IgD-negative memory B cell (primary cell): ENCODE data around the gene PACSIN2. TPM values are rescaled to one million over a fixed set of nuclear protein-coding genes. Genes with fewer than 3 reads are reported as not detected.

Experiments used
- H3K27ac Mint-ChIP-seq, 3 donors: one replicate each; pipeline ENCODE4 v1.8.0; 2020 to 2022; ENCODE audit warnings: mild to moderate bottlenecking in 3 of 3, mixed read lengths in 3 of 3, moderate library complexity in 1 of 3
- H3K27me3 Mint-ChIP-seq: one replicate; pipeline ENCODE4 v1.8.0; 2021; ENCODE audit warnings: mixed read lengths
- H3K36me3 Mint-ChIP-seq: one replicate; pipeline ENCODE4 v1.8.0; 2020; ENCODE audit warnings: mild to moderate bottlenecking, mixed read lengths
- H3K4me1 Mint-ChIP-seq, 3 donors: one replicate each; pipeline ENCODE4 v1.8.0; 2020 to 2022; ENCODE audit warnings: mixed read lengths in 3 of 3, mild to moderate bottlenecking in 1 of 3
- H3K4me3 Mint-ChIP-seq, 4 donors: one replicate each; pipeline ENCODE4 v1.8.0; 2020 to 2022; ENCODE audit warnings: mild to moderate bottlenecking in 4 of 4, mixed read lengths in 4 of 4, moderate library complexity in 3 of 4
- H3K9me3 Mint-ChIP-seq, 3 donors: one replicate each; pipeline ENCODE4 v1.8.0; 2020 to 2021; ENCODE audit warnings: mixed read lengths in 3 of 3, mild to moderate bottlenecking in 1 of 3
- polyA plus RNA-seq: library from polyadenylated mRNA; unstranded; fragments of 300-500 nt; fragmentation: Illumina TruSeq; gene quantifications from one replicate; pipeline ENCODE4 v1.2.3, GENCODE V29; 2021

Gene PACSIN2
- polyA plus RNA-seq, 1 donor from 2014 or later = 31.5 TPM

DNA sequence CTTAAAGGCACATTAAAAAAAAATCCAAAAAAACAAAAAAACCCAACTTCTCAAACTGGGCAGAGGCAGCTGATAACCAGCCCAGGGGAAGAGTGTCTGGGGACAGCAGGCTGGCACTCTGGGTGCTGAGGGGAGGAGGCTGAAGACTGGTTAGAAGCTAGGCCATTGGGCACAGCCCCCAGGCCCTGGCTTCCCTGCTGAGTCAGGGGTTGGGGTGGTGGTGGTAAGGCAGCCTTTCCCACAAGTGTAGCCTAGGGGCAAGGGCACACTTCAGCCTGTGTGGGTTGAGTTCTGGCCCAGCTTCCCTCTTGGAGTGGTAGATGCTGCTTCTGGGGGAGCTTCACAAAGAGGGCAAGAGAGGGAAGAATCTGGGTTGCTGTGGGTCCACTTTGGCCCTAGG, 141.6 kb downstream of the PACSIN2 start:
- peak overlapping the region in 2 of 3 donors; percentile 35 to 53 for H3K27ac Mint-ChIP-seq
- peaks cover 0 to 2% (median 0%) of the 10 kb centered on the region in 3 donors for H3K4me1 Mint-ChIP-seq
- H3K4me3 Mint-ChIP-seq = no peak overlapping the region
- no peaks in the 10 kb centered on the region for H3K9me3 Mint-ChIP-seq
- no peaks in the 10 kb centered on the region for H3K27me3 Mint-ChIP-seq
- no peaks in the 10 kb centered on the region for H3K36me3 Mint-ChIP-seq

DNA sequence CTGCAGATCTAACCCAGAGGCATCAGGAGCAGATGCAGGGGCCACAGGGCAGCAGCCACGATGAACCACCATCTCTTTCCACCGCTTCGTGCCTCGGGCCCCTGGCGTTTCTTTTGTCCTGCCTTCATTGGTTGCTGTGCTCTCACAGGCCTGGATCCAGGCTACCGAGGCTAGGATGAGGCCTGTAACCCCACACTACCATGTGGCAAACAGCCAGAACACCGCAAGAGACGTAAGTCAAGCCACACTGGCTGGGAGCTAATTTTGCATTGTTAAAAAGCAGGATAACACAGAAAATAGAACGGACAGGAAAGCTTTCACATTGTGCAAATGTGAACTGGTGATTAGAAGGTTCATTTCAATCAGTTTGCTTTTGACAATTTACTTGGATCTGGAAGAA, 142.1 kb downstream of the PACSIN2 start:
- peaks cover under 1 to 2% (median 1%) of the 10 kb centered on the region in 3 donors for H3K4me1 Mint-ChIP-seq
- no peaks in the 10 kb centered on the region for H3K36me3 Mint-ChIP-seq
- no peak overlapping the region for H3K4me3 Mint-ChIP-seq
- peak overlapping the region in 2 of 3 donors; percentile 35 to 53 for H3K27ac Mint-ChIP-seq
- H3K9me3 Mint-ChIP-seq = no peaks in the 10 kb centered on the region
- no peaks in the 10 kb centered on the region for H3K27me3 Mint-ChIP-seq

DNA sequence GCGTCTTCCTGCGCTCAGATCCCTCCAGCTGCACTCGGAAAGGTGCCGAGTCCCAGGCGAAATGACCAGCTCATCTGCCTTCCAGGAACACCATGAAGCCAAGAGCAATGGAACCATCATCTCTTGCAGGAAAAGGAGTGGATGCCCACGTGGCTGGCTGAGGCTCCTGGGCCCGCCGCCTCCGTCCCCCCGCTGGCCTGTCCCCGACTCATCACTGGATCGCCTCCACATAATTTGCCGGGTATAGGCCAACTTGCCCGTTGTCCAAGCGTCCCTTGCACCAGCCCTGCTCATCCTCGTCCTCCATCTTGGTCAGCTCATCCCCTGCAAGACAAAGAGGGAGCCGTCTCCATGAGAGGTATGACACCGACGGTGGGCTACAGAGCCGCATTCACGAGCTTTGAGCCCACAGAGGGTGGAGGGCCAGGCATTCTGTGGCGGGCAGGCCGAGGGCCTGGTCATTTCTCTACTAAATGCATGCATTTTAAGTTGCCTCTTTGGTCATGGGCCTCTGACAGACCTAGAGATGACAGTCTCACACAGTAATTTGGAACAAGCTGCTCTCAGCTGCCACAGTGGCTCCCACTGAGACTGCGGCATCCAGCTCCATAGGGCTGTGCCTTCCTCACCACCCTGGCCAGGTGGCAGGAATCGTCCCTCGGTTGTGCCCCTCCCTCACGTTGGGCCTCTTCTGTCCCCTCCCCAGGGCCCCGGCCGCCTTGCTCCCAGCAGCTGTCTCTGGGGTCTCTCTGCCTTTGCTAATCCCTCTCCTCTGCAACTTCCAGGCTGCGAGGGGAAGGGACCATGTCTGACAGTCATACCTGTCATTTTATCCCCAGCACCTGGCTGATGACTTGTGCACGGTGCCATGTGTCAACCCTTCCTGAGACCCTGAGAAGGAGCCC, 143.6 kb downstream of the PACSIN2 start:
- H3K4me1 Mint-ChIP-seq = peaks cover 1 to 6% (median 2%) of the 10 kb centered on the region in 3 donors
- H3K4me3 Mint-ChIP-seq = no peak overlapping the region
- H3K36me3 Mint-ChIP-seq = no peaks in the 10 kb centered on the region
- H3K9me3 Mint-ChIP-seq = no peaks in the 10 kb centered on the region
- peak overlapping the region in 1 of 3 donors; percentile 43 for H3K27ac Mint-ChIP-seq
- no peaks in the 10 kb centered on the region for H3K27me3 Mint-ChIP-seq

DNA sequence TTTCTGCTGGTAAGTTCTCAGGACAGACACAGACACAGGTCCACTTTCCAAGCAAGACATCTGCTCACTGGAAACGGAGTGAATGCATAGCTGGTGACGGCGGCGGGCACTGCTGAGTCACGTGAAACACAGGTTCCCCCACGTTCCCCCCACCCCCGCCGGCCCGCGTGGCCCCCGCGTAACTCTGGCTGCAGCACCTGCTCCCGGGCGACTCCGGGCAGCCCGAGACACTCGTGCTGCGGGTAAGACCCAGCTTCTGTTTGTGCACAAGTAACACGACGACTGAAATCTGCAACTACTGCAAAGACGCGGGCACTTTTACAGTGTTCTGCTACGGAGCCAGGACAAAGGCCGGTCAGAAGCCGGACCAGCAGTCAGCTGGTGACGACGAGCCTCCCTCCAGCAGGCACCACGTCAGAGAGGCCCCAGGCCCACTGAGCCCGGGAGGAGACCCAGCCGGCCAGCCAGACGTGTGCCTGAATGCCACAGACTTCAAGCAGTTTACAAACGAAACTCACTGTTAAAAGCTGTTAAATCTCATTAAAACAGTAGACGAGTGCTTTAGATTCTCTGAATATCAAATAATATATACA, 145.0 kb downstream of the PACSIN2 start:
- Mint-ChIP-seq H3K27ac (no peak overlapping the region), H3K27me3 (no peaks in the 10 kb centered on the region), H3K9me3 (no peaks in the 10 kb centered on the region), H3K4me3 (no peak overlapping the region), H3K4me1 (peaks cover 1 to 6% (median 2%) of the 10 kb centered on the region in 3 donors), H3K36me3 (no peaks in the 10 kb centered on the region)

DNA sequence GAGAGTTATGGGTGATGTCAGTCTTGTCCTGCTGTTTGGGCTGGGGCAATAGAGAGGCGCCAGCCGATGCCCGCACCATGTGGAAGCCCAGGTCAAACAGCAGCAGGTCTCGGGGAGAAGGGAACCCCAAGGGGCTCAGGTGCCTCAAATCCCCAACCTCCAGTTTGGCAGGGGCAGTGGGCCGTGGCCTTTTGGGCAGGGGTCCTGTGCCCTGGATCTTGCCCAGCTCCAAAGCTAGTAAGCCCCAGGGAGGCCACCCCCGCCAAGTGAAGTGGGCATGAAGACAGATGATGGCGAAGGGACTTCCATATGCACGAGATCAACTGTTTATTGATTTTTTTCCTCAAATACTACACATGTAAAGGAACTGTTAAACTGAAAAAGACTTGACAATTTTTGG, 145.5 kb downstream of the PACSIN2 start:
- Mint-ChIP-seq H3K9me3 (no peaks in the 10 kb centered on the region), H3K27me3 (no peaks in the 10 kb centered on the region), H3K27ac (no peak overlapping the region)

DNA sequence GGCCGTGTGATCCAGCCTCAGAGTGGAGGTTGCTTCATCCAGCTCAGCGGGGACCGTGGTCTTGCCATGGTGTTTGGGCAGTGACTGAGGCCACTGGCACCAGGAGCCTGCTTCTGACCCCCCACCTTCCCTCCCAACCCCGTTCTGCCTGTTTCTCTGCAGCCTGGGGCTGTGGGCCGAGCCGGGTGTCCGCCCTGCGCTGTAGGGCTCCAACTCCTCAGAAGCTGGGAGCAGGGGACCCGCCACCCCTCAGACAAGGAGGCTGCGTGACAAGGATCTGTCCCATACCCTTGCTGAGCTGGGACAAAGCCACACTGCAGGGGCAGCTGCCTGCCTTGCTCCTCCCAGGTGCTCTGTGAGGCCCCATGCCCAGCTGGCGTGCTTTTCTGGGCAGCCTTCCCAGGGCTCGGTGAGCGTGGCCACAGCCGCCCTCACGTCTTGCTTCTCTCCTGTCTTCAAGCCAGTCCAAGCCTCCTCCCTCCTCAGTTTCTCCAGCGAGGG, 146.1 kb downstream of the PACSIN2 start:
- Mint-ChIP-seq H3K27me3 (no peaks in the 10 kb centered on the region), H3K36me3 (no peaks in the 10 kb centered on the region), H3K4me1 (peaks cover 2 to 6% (median 3%) of the 10 kb centered on the region in 3 donors), H3K4me3 (no peak overlapping the region), H3K27ac (no peak overlapping the region), H3K9me3 (no peaks in the 10 kb centered on the region)

More for the DNA sequence above, 145.5 kb downstream of the PACSIN2 start:
- Mint-ChIP-seq H3K4me1 (peaks cover 2 to 6% (median 3%) of the 10 kb centered on the region in 3 donors), H3K4me3 (no peak overlapping the region), H3K36me3 (no peaks in the 10 kb centered on the region)

DNA sequence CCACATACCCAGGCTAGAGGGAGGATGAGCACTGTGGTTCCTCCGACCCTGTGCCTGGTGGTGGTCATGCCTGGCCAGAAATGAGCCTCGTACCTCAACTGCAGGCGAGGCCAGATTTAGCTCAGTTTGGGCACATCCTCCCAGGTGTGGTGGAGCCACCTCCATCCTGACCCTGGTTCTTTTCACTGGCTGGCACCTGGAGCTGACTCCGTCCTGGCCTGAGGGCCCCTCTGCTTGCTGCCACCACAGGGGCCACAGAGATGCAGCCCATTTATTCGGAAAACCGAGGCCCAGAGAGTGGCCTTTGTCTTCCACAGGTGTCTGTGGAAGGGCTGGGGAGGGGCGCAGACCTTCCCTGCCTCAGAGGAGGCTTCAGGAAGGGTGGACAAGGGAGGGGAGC, 148.8 kb downstream of the PACSIN2 start:
- Mint-ChIP-seq H3K36me3 (no peaks in the 10 kb centered on the region), H3K4me1 (peaks cover 11 to 16% (median 14%) of the 10 kb centered on the region in 3 donors), H3K4me3 (no peak overlapping the region), H3K27me3 (no peaks in the 10 kb centered on the region), H3K27ac (no peak overlapping the region), H3K9me3 (peaks cover 0 to 4% (median 2%) of the 10 kb centered on the region in 3 donors)

DNA sequence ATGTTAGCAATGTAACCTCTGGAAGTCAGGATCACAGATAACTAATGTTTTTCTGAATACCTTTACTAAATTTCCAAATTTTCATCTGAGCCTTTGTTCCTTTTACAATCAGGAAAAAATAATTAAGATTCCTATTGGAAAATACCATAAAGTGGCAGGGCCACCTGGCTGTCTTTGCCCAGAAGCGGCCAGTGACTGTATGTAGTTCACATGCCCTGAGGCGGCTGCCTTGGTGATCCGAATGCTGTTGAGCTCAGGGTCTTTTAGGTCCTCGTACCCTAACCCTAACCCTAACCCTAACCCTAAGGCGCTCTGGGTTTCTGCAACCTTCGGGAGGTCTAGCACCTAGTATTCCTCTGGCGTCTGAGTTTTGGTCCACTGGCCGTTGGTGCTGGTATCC, 149.4 kb downstream of the PACSIN2 start:
- H3K9me3 Mint-ChIP-seq = peaks cover 0 to 4% (median 2%) of the 10 kb centered on the region in 3 donors
- peaks cover 13 to 19% (median 18%) of the 10 kb centered on the region in 3 donors for H3K4me1 Mint-ChIP-seq
- H3K27me3 Mint-ChIP-seq = no peaks in the 10 kb centered on the region
- no peaks in the 10 kb centered on the region for H3K36me3 Mint-ChIP-seq
- H3K27ac Mint-ChIP-seq = no peak overlapping the region
- no peak overlapping the region for H3K4me3 Mint-ChIP-seq

DNA sequence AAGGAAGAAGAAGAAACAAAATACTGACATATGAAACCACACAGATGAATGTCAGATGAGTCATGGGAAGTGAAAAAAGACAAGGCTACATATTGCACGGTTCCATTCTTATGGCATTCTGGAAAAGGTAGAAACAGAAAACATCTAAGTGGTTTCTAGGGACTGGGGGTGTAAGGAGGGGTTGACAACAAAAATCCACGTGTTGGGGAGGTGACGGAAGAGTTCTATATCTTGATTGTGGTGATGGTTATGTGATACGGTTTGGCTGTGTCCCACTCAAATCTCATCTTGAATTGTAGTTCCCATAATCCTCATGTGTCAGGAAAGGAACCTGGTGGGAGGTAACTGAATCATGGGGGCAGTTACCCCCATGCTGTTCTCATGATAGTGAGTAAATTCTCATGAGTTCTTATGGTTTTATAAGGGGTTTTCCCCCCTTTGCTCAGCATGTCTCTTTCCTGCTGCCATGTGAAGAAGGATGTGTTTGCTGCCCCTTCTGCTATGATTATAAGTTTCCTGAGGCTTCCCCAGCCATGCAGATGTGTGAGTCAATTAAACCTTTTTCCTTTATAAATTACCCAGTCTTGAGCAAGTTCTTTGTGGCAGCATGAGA, 151.5 kb downstream of the PACSIN2 start:
- Mint-ChIP-seq H3K9me3 (peaks cover 0 to 4% (median 2%) of the 10 kb centered on the region in 3 donors), H3K27me3 (no peaks in the 10 kb centered on the region), H3K27ac (peak overlapping the region; percentile 3 to 81 (median 41)), H3K4me1 (peaks cover 15 to 27% (median 23%) of the 10 kb centered on the region in 3 donors), H3K4me3 (peak overlapping the region in 1 of 4 donors; percentile 88), H3K36me3 (peaks cover 2% of the 10 kb centered on the region)

DNA sequence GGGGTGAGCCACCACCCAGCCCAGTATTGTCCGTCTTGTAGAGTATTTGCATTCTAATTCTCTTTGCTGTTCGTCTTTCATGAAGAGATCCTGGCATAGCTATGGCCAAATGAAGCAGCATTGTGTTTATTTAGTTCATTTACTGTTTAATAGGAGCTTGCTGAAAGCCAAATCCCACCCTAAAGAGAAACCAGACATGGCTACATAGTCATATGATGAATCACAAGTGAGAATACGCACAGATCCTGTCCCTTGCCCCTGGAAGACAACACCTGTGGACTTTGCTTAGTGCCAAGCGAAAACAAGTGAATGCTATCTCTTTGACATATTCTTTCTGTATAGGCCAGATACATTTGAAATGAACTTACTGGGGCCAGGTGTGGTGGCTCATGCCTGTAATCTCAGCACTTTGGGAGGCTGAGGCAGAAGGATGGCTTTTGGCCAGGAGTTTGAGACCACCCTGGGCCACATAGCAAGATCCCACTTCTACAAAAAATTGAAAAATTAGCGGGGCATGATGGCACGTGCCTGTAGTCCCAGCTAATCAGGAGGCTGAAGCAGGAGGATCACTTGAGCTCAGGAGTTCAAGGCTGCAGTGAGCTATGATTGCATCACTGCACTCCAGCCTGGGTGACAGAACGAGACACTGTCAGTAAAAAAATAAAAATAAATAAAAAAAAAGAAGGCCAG, 152.8 kb downstream of the PACSIN2 start:
- H3K4me3 Mint-ChIP-seq = peak overlapping the region in 3 of 4 donors; percentile 13 to 47 (median 25)
- peaks cover 14 to 22% (median 21%) of the 10 kb centered on the region in 3 donors for H3K4me1 Mint-ChIP-seq
- no peaks in the 10 kb centered on the region for H3K27me3 Mint-ChIP-seq
- peaks cover 0 to 4% (median 2%) of the 10 kb centered on the region in 3 donors for H3K9me3 Mint-ChIP-seq
- no peak overlapping the region for H3K27ac Mint-ChIP-seq
- peaks cover 2% of the 10 kb centered on the region for H3K36me3 Mint-ChIP-seq

DNA sequence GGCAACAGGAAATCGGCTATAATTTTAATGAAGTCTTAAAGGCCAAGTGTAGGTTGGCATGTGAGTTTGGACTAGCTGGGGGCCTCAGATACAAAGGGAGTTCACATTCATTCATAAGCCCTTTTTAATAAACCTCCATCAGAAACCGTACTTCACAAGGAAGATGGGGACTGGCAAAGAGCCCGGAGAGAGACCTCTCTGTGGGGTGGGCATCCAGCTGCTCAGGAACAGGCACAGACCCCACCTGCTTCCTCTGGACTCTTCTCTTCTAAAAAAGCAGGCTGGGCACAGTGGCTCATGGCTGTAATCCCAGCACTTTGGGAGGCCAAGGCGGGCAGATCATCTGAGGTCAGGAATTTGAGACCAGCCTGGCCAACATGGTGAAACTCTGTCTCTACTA, 154.0 kb downstream of the PACSIN2 start:
- Mint-ChIP-seq H3K36me3 (peaks cover 2% of the 10 kb centered on the region), H3K27ac (peak overlapping the region in 2 of 3 donors; percentile 46 to 86), H3K4me1 (peaks cover 15 to 25% (median 24%) of the 10 kb centered on the region in 3 donors), H3K4me3 (peak overlapping the region in 2 of 4 donors; percentile 69 to 72), H3K9me3 (peaks cover 0 to 4% (median 2%) of the 10 kb centered on the region in 3 donors), H3K27me3 (no peaks in the 10 kb centered on the region)

DNA sequence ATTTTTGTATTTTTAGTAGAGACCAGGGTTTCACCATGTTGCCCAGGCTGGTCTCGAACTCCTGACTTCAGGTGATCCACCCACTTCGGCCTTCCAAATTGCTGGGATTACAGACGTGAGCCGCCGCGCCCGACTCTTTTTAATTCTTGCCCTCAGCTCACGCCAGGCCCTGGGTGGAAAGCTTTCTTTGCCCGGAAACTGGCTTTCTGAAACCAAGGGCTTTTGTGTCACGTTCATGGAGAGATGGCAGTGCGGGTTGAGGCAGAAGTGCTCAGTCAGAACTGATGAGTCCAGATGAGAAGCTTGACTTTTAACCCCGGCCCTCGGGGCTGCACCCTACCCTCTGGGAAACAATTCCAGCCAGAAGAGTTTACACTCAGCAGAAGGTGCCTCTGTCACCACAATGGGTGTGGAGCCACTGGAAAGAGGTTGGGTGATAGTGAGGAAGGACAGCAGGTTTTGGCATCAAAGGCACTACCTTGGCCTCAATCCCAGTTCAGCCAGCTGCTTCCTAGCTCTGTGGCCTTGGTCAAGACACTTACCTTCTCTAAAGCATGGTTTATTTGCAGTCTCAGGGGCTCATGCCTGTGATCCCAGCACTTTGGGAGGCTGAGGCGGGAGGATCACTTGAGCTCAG, 157.0 kb downstream of the PACSIN2 start:
- Mint-ChIP-seq H3K27me3 (no peaks in the 10 kb centered on the region), H3K27ac (peak overlapping the region in 2 of 3 donors; percentile 39 to 91), H3K4me3 (peak overlapping the region; percentile 46 to 88 (median 72)), H3K4me1 (peaks cover 9 to 22% (median 18%) of the 10 kb centered on the region in 3 donors), H3K36me3 (peaks cover 2% of the 10 kb centered on the region), H3K9me3 (no peaks in the 10 kb centered on the region)

DNA sequence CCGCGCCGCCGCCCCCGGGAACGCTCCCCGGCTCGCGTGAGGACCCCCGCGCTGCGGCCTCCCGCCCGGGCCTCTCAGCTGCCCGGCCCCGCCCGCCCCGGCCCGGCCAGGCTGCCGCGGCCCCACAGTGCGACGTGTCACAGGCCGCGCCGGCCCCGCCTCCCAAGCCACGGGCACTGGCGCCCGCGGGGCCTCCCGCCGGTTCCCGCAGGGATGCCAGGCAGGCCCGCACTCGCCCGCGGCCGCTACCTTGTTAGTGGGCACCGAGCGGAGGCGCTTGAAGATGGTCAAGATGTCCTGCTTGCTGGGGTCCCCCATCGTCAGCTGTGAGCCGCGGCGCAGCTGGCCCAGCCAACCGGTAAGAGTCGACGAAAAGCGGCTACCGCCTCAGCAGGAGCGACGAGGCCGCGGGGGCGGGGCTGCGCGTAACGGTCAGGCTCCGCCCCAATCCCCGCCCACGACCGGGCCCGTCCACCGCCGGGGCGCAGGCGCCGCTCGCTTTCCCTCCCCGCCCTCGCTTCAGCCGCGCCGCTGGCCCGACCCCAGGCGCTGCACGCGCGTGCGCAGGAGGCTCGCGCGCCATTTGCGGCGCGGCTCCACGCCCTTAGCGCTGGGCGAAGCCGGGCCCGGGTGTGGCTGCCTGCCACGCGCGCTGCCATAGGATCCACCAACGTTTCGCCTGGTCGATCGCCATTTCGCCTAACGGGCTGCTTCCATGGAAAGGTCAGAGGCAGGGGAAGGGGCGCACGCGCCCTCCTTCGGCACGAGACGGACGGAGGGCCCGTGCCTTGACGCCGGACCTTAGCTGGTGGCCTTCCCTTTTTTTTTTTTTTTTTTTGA, 157.9 kb downstream of the PACSIN2 start, which contains the start of gene ARFGAP3:
Gene ARFGAP3 (minus strand): TSS at position 409 of the 840 bp plus-strand sequence. CDS start 91 bp downstream, at position 318.
- Mint-ChIP-seq H3K36me3 (peaks cover 2% of the 10 kb centered on the region), H3K4me1 (peaks cover 8 to 19% (median 17%) of the 10 kb centered on the region in 3 donors)

More for the DNA sequence above, 157.9 kb downstream of the PACSIN2 start, which contains the start of gene ARFGAP3:
- Mint-ChIP-seq H3K27ac (peak within 1 kb of the TSS; percentile 86 to 91 (median 88)), H3K9me3 (no peaks in the 10 kb centered on the region), H3K27me3 (no peaks in the 10 kb centered on the region), H3K4me3 (peak within 1 kb of the TSS; percentile 83 to 94 (median 94))
